Measurements from ENCODE around the gene PLA2G2D. TPM values are rescaled to one million over a fixed set of nuclear protein-coding genes. Genes with fewer than 3 reads are reported as not detected.

The PLA2G2D gene
- total RNA-seq, 3 donors from 2014 or later (not counting 1 experiment from before 2014, with no cell fraction given) = not detected

GRCh38 chr1:20123722-20124455, 4.6 kb upstream of the PLA2G2D start:
- WGBS (ENCODE audit: insufficient coverage) = 37% methylated on average over 8 of the region's 10 CpGs
- ATAC-seq = no peak
- Mint-ChIP-seq H3K4me1 (no peaks in the 10 kb centered on the region), H3K9me3 (no peaks in the 10 kb centered on the region), H3K36me3 (no peaks in the 10 kb centered on the region), H3K27me3 (ENCODE audit: low read depth in 2 of 2) (peaks cover 11 to 12% of the 10 kb centered on the region in 2 donors), H3K4me3 (no peak overlapping the region), H3K27ac (no peak overlapping the region)
- no peak overlapping the region for H3K4me3 ChIP-seq (ENCODE audit: low read length)
- DNase-seq = no peak
- intact Hi-C loops (cut with micrococcal nuclease) = no loop called here
- no peaks in the 10 kb centered on the region for H3K36me3 ChIP-seq (ENCODE audit: control insufficient read depth, insufficient read depth, low read length)
- peaks cover 5% of the 10 kb centered on the region for H3K4me1 ChIP-seq (ENCODE audit: control insufficient read depth, insufficient read depth, low read length)
- no peak overlapping the region for H3K27ac ChIP-seq (ENCODE audit: low read length)
- H3K27me3 ChIP-seq (ENCODE audit: control insufficient read depth, insufficient read depth, low read length) = no peaks in the 10 kb centered on the region
- H3K9me3 ChIP-seq (ENCODE audit: control insufficient read depth, insufficient read depth, low read length) = no peaks in the 10 kb centered on the region
- no peak for TF ChIP-seq CTCF (IDR thresholded peaks at IDR 0.05)

GRCh38 chr1:20120796-20121195, 1.5 kb upstream of the PLA2G2D start:
- no peaks in the 10 kb centered on the region for H3K4me1 Mint-ChIP-seq
- no peak for ATAC-seq
- no peak overlapping the region for H3K4me3 Mint-ChIP-seq
- Histone ChIP-seq H3K4me3 (ENCODE audit: low read length) (no peak overlapping the region), H3K4me1 (ENCODE audit: control insufficient read depth, insufficient read depth, low read length) (peaks cover 5% of the 10 kb centered on the region), H3K36me3 (ENCODE audit: control insufficient read depth, insufficient read depth, low read length) (no peaks in the 10 kb centered on the region), H3K27me3 (ENCODE audit: control insufficient read depth, insufficient read depth, low read length) (no peaks in the 10 kb centered on the region), H3K27ac (ENCODE audit: low read length) (no peak overlapping the region), H3K9me3 (ENCODE audit: control insufficient read depth, insufficient read depth, low read length) (no peaks in the 10 kb centered on the region)
- H3K27ac Mint-ChIP-seq = no peak overlapping the region
- intact Hi-C loops (cut with micrococcal nuclease) = no loop called here
- no peak for DNase-seq
- no peaks in the 10 kb centered on the region for H3K9me3 Mint-ChIP-seq
- 96% methylated on average over 4 of the region's 4 CpGs for WGBS (ENCODE audit: insufficient coverage)
- H3K36me3 Mint-ChIP-seq = no peaks in the 10 kb centered on the region
- peaks cover 20 to 21% of the 10 kb centered on the region in 2 donors for H3K27me3 Mint-ChIP-seq (ENCODE audit: low read depth in 2 of 2)
- no peak for TF ChIP-seq CTCF (IDR thresholded peaks at IDR 0.05)

- Mint-ChIP-seq H3K27me3 (ENCODE audit: low read depth in 2 of 2) (peaks cover 15 to 29% of the 10 kb centered on the region in 2 donors), H3K4me1 (no peaks in the 10 kb centered on the region), H3K36me3 (no peaks in the 10 kb centered on the region), H3K4me3 (no peak overlapping the region), H3K9me3 (no peaks in the 10 kb centered on the region), H3K27ac (no peak overlapping the region)
- no peaks in the 10 kb centered on the region for H3K9me3 ChIP-seq (ENCODE audit: control insufficient read depth, insufficient read depth, low read length)
- intact Hi-C loops (cut with micrococcal nuclease) = no loop called here
- TF ChIP-seq CTCF (IDR thresholded peaks at IDR 0.05) = no peak
- H3K4me1 ChIP-seq (ENCODE audit: control insufficient read depth, insufficient read depth, low read length) = peaks cover 5% of the 10 kb centered on the region
- DNase-seq (no peak), ATAC-seq (no peak)
- H3K36me3 ChIP-seq (ENCODE audit: control insufficient read depth, insufficient read depth, low read length) = no peaks in the 10 kb centered on the region
- H3K27ac ChIP-seq (ENCODE audit: low read length) = no peak overlapping the region
- no peak overlapping the region for H3K4me3 ChIP-seq (ENCODE audit: low read length)
- no peaks in the 10 kb centered on the region for H3K27me3 ChIP-seq (ENCODE audit: control insufficient read depth, insufficient read depth, low read length)
Observed at GRCh38 chr1:20117236-20117635, 2.1 kb downstream of the PLA2G2D start.

- H3K27ac Mint-ChIP-seq = no peak overlapping the region
- TF ChIP-seq CTCF (IDR thresholded peaks at IDR 0.05) = no peak
- H3K36me3 Mint-ChIP-seq = no peaks in the 10 kb centered on the region
- Histone ChIP-seq H3K27me3 (ENCODE audit: control insufficient read depth, insufficient read depth, low read length) (no peaks in the 10 kb centered on the region), H3K27ac (ENCODE audit: low read length) (no peak overlapping the region), H3K4me1 (ENCODE audit: control insufficient read depth, insufficient read depth, low read length) (peaks cover 5% of the 10 kb centered on the region), H3K4me3 (ENCODE audit: low read length) (no peak overlapping the region), H3K36me3 (ENCODE audit: control insufficient read depth, insufficient read depth, low read length) (no peaks in the 10 kb centered on the region), H3K9me3 (ENCODE audit: control insufficient read depth, insufficient read depth, low read length) (no peaks in the 10 kb centered on the region)
- ATAC-seq (no peak), DNase-seq (no peak)
- WGBS (ENCODE audit: insufficient coverage) = 90% methylated on average over 7 of the region's 7 CpGs
- no peaks in the 10 kb centered on the region for H3K4me1 Mint-ChIP-seq
- intact Hi-C loops (cut with micrococcal nuclease) = no loop called here
- no peak overlapping the region for H3K4me3 Mint-ChIP-seq
- H3K27me3 Mint-ChIP-seq (ENCODE audit: low read depth in 2 of 2) = peaks cover 12 to 22% of the 10 kb centered on the region in 2 donors
- no peaks in the 10 kb centered on the region for H3K9me3 Mint-ChIP-seq
Observed at GRCh38 chr1:20115916-20116315, 3.4 kb downstream of the PLA2G2D start.
